ENCODE data around the gene SKI.
"Not testable (repeated sequence)": the region's sequence is repeated elsewhere in the genome, so short reads cannot be mapped to it uniquely, and the experiment has no call there.

Gene SKI

DNA sequence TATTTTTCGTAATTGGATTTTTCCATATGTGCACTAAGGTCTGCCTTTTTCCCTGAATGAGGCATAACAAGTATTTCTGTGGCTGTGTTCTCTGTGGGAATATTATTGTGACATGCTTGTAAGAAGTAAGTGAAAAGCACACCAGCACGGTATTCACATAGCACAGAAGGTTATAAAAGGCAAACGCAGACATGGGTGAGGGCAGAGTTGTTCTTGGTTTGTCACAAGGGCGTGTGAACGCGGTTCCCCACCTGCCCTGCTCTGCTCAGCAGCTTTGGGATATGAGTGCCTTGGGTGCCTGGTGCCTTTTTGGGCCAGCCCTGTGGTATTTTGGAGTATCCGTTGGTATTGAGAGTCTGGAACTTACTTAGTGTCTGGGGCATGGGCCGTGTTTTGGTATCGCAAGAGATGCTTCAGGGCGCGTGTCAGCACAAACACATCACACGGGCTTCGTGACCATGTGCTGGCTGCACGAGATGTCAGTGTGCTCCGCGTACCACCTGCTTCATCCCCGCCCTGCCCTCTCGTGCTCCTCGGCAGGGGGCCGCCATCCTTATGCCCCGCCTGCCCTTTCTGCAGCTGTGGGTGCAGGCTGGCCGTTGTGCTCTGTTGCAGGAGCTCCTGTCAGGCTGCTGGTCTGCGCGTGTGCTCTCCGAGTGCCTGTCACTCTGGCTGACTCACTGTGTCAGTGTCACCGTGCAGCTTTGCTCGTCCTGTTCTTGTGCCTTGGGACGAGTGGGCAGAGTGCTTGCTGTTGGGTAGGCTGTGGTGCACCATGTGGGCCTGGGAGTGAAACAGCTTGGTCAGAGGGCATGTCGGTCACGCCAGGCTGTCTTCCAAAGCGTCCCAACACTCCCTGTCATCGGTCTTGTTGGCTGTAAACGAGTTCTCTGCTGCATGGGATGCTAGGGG, 15.0 kb downstream of the SKI start:
- no peak for DNase-seq (ENCODE audit: low spot score)

DNA sequence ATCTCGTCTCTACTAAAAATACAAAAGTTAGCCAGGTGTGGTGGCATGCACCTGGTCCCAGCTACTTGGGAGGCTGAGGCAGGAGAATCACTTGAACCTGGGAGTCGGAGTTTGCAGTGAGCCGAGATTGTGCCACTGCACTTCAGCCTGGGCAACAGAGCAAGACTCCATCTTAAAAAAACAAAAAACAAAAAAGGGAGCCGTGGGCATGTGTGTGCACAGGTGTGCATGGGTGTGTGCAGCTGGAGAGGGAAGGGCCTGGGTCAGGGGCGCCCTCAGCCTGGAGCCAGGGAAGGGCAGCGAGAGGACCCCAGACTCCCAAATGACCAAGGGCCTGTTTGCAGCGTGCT, 18.9 kb downstream of the SKI start:
- DNase-seq (ENCODE audit: low spot score), result not testable (repeated sequence)

DNA sequence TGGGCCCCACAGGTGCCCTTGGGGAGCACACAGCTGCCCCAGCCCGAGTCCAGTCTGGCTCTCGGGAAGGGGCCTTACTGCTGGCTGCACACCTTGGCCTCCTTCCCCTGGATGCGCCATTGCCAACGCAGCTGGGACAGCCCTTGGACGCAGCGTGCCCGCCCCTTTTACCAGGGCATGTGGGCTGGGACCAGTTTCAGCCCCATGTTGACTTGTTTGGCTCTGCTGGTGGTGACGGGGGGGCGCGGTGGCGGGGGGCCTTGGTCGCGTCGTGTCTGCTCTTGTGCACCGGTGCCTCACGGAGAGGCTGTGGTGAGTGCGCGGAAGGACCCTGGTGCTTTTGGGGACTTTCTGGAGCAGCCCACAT, 19.6 kb downstream of the SKI start:
- no peak for DNase-seq (ENCODE audit: low spot score)

DNA sequence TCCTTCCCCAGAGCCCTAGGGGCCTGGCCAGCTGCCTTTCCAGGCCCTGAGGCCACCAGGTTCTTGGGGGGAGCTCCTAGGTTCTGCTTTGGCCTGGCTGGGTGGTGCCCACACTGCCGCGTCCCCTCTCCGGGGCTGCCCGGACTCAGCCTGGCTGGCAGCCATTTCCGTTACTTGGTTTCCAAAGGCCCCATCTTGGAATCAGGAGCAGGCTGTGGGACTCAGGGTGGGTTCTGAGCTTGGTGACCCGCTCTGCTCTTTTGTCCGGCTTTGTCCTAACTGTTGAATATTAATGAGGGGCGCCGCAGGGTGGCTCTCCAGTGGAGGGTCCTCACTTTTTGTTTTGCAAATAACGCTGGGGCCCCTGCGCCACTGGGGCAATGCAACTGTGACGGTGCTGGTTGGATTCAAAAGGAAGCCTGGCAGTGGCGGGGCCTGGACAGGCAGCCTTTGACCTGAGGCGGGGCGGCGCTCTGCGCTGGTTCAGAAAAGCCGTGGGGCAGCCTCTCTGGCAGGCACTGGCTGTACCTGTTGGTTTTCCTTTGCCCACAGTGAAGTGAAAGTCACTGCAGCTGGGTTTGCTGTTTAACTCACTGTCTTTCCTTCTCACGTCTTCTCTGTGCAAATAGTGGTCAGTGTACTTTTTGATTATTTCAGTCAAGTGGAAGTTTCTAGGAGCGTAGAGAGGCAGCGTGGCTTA, 20.2 kb downstream of the SKI start:
- no peak for DNase-seq (ENCODE audit: low spot score)

DNA sequence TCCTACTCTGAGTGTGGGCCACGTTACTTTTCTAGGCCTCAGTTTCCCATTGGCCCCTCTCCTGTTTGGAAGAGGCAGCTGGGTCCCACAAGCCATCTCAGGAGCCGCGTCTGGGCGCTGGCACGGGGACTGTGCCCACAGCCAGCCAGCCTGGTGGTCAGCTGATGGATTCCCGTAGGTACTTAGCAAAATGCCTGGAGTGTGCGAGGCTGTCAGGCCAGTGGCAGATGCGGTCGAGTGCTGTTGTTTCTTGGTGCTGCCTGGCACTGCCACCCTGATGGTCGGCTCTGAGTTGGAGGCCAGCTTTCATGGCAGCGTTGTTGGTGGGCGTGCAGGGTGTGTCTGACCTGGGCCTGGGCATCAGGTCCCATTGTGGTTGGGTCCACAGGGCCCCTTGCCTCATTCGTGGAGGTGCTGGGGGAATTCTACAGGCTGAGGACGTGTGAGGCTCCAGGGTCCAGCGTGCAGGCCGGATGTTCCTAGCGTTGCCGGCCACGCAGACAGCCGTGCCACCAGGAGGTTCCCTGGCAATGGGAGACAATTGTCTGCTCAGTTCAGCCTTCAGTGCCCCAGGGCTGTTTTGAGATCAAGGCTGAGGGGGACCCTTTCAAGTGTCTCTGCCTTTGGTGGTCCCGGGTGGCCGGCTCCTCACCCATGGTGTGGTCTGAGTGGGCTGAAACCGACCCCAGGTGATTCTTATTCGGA, 20.9 kb downstream of the SKI start:
- DNase-seq (ENCODE audit: low spot score), result no peak

DNA sequence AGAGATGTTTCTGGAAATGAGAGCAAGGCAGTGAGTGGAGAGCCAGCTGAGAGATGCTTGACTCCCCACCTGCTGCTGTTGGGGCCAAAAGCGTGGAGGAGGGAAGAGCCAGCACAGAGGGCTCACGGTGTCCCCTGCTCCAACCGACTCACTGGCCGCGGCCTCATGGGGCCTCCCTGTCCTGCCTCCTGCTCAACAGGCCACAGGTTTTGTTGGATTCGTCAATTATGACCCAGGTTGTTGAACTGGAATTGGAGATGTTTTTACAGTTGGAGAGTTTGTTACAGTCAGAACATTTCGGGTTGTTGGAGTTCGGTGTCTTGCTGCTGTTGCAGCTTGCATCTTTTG, 21.4 kb downstream of the SKI start:
- no peak for DNase-seq (ENCODE audit: low spot score)

DNA sequence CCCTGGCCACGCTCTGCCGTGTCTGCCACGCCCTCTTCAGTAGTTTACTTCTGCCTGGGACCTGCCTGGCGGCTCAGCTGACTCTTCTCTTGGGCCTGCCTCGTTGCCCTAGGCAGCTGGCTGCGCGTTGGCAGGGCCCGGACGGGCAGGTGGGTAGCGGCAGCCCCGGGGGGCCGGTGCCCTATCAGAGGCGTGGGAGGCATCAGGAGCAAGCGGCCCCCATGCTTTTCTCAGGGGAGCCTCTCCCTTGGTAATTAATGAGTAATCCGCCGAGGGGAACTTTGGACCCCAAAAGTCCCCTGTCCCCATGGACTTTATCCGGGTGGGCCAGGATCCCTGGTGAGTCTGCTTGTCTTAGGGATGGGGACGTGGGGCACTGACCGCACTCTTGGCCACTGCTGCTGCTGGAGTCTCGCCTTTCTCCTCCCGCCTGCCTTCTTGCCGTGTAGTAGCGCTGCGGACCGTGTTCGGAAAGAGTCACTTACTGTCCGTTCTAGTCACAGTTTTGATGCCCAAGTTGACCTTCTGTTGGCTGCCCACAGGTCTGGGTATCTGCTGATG, 22.7 kb downstream of the SKI start:
- DNase-seq (ENCODE audit: low spot score), result no peak

DNA sequence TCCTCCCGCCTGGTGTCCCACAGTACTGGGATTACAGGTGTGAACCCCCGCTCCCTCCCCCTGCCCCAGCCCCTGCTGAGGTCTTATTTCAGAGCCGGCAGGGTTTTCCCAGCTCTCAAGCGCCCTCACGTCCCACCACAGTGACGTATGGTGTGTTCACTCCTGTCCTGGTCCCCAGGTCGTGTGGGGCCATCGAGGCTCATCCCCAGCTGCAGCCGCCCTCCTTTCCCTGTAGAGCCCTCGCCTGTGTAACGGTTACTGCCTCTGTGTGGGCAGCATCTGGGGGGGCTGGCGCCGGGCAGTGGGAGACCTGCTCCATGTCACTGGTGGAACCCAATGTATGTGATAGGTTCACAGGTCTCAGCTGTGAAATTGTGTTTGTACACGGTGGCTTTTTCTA, 23.2 kb downstream of the SKI start:
- DNase-seq (ENCODE audit: low spot score), result no peak

DNA sequence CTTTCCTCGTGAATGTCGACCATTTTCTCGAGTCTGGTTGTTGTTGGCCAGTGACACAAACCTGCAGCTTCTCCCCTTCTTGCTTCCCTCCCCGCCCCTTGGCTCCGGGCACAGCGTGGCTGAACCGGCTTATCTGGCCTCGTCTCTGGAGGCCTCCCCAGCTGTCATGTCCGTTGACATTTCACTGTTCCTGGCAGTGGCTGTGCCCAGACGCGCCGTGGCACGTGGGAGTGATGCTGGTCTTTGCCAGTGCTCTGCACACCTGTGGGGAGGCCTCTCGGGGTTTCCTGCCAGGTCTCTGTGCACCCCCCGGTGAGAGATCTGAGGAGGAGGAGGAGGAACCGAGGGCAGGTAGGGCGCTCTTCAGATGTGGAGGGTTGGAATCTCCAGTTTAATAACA, 23.7 kb downstream of the SKI start:
- no peak for DNase-seq (ENCODE audit: low spot score)

DNA sequence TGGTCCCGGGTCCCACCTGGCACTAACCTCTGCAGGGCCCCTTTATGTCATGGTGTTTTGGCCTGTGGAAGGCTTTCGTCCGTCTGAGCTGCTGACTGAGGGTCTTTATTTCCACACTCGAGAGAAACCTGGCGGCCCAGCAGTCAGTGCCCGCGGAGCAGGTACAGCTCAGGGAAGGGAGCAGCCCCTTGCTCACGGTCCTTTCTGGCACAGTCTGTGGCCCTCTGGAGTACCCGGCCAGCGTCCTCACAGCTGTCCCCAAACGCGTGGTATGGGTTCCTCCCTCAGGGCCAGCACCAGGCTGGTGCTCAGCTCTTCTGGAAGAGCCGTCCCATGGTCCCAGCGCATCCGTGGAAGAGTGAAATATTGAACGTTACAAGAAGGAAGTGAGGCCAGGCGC, 24.3 kb downstream of the SKI start:
- no peak for DNase-seq (ENCODE audit: low spot score)

DNA sequence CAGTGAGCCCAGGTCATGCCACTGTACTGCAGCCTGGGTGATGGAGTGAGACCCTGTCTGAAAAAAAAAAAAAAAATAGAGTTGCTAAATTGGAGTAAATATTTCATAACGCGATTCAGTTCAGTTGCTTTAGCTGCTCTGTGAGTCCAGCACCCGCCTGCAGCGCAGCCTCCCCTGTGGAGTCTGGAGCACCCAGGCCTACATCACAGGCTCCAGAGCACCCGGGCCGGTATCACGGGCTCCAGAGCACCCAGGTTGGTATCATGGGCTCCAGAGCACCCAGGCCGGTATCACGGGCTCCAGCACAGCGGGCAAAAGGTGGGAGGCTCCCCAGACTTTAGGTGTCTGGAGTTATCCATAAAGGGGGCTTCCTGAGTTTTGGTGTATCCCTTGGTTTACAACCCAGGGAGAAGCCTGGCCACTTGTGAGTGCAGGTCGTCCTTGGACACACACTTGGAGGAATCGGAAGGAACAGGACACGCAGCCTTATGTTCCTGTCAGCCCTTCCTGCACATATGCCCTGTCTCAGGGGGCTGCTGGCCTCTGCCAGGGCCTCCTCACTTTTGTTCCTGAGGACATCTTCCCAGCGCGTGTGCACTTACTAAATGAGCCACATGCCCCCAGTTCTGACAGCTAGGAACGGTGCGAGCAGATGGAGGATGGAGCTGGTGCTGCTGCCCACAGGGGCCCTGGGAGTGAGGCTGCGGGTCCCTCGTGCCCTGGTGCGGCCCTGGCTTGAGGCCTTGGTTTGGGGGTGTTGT, 25.1 kb downstream of the SKI start:
- no peak for DNase-seq (ENCODE audit: low spot score)

DNA sequence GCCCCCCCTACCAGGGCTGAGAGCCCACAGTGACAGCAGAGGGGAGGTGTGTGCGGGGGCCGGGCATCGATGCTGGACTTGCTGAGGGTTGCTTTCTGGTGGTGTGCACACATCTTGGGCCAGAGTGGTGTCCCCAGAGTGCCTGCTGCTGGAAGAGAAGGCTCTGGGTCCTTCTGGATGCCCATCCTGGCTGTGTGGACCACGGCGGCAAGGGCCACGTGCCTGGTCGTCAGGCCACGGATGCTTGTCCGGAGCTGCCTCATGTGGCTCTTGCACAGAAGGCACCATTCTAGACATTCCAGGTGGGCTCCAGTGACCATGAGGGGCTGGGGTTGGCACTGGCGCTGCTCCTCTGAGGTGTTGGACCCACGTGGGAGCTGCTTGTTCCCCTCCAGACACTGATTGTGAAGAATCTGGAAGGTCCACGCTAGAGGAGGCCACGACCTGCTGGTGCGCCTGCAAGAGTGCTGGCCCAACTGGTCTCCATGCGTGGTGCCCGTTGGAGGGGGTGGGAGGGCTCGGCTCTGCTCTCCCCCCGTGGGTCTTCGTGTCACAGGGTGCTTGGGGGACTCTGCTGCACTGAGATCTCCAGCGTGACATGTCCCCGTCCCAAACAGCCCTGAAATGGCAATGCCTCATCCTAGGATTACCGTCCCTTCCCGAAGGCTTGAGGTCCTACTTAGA, 25.8 kb downstream of the SKI start:
- no peak for DNase-seq (ENCODE audit: low spot score)

DNA sequence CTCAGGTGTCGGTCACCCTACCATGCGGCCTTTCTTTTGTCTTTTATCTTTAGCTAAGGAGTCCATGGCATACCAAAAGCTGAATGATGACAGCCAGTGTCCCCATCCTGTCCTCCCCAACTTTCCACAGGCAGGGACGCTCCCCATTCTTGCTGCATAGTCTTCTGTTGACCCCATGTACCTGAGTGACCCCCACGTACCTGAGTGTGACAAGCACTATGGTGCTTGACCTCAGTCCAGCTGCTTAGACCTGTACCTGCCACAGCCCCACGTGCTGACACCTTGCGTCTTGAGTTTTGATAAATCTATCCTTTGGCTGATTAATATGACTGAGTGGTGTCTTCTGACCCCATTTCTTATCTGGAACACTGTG, 26.9 kb downstream of the SKI start:
- no peak for DNase-seq (ENCODE audit: low spot score)

DNA sequence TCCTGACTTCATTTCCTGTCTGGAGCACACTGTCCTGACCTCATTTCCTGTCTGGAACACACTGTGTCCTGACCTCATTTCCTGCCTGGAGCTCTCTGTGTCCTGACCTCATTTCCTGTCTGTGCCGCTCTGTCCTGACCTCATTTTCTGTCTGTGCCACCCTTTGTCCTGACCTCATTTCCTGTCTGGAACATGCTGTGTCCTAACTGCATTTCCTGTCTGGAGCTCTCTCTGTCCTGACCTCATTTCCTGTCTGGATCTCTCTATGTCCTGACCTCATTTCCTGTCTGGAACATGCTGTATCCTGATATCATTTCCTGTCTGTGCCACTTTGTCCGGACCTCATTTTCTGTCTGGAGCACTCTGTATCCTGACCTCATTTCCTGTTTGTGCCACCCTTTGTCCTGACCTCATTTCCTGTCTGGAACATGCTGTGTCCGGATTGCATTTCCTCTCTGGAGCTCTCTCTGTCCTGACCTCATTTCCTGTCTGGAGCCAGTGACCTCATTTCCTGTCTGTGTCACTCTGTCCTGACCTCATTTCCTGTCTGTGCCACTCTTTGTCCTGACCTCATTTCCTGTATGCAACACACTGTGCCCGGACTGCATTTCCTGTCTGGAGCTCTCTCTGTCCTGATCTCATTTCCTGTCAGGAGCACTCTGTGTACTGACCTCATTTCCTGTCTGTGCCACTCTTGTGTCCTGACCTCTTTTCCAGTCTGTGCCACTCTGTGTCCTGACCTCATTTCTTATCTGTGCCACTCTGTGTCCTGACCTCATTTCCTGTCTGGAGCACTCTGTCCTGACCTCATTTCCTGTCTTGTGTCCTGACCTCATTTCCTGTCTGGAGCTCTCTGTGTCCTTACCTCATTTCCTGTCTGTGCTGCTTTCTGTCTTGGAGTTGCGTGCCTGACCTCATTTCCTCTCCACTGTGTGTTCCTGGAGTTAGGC, 27.6 kb downstream of the SKI start:
- DNase-seq (ENCODE audit: low spot score), result peak; percentile 85

DNA sequence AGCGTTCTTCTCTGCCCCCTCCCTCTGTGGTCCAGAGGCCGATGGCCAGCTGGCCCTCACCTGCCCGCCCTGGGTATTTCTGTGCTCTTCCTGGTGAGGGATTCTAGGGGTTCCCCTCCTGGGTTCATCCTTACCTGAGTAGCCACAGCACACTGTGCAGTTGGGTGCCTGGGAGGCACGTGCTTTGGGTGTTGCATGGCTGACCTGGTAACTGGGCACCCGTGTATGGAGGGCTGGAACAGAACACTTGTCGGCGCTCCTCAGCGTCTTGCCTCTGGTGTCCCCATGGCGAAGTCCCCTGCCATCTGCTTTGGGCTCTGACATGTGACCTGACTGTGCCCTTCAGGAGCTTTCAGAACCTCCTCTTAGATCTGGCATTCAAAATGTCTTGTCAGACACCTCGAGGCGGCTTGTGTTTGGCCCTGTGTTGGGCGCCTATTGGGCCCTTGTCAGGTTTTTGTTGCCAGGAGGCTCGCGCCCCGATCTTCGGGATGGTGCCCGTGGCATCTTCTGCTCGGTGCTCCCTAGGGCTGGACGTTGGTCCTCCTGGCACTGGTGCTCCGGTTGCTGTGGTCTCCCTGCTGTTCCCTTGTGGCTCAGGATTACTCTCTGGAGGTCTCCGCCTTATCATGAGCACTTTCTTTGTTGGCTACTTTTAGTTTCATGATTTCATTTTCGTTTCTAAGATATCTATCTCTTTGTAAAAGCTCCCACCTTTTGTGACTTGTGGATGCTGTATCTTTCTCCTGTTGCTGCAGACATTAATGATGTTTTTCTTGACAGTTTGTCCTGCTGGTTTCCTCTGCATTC, 28.5 kb downstream of the SKI start:
- DNase-seq (ENCODE audit: low spot score), result no peak

DNA sequence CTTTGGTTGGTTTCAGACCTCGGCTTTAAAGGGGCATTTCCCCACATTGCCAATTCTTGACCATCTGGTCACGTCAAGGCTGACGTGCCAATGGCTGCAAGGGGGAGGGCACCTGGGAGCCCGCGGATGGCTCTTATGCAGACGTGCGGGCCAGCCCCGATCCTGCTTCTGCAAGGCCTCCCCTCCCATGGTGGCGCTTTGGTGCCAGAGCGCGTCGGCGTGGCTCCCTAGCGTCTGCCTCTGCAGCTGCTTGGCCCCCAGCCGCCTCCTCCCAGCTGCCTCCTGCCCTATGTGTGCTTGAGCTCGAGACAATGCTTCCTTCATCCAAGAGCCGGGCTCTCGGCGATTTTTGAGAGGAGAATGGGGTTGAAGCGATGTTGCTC, 29.1 kb downstream of the SKI start:
- no peak for DNase-seq (ENCODE audit: low spot score)

DNA sequence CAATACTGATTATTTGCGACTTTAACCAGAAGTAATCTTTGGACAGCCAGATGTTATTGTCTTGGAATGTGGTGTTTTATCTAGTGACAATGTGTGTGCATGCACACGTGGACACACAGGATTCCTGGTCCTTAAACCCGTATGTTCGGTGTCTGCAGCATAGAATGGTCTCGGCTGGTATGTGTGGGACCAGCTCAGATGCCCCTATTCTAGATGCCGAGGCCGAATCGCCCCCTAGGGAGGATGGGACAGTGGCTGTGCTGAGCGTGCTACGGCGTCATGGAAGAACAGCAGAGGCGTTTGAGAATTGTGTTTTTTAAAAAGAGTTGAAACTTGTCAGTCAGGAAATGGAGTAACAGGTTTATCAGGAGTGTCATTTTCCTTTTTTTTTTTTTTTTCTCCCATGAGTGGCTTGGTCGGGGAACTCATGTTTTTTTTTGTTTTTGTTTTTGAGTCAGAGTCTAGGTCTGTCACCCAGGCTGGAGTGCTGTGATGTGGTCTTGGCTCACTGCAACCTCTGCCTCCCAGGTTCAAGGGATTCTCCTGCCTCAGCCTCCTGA, 30.1 kb downstream of the SKI start:
- DNase-seq (ENCODE audit: low spot score), result no peak

DNA sequence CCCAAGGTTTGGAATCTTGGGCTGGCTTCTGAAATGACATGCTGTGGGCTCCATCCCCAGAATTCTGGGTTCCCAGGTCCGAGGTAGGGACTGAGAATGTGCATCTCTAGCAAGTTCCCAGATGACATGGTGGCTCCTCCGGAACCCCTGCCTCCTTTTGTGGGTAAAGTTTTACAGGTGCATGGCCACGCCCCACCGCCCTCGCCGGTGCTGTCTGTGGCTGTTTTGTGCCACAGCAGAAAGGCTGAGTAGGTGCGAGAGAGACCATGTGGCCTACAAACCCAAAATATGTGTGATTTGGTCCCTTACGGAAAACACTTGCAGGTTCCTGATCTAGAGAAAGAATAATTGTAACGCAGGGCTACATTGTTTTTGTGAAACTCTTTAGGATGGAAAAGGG, 30.9 kb downstream of the SKI start:
- DNase-seq (ENCODE audit: low spot score), result peak; percentile 65

DNA sequence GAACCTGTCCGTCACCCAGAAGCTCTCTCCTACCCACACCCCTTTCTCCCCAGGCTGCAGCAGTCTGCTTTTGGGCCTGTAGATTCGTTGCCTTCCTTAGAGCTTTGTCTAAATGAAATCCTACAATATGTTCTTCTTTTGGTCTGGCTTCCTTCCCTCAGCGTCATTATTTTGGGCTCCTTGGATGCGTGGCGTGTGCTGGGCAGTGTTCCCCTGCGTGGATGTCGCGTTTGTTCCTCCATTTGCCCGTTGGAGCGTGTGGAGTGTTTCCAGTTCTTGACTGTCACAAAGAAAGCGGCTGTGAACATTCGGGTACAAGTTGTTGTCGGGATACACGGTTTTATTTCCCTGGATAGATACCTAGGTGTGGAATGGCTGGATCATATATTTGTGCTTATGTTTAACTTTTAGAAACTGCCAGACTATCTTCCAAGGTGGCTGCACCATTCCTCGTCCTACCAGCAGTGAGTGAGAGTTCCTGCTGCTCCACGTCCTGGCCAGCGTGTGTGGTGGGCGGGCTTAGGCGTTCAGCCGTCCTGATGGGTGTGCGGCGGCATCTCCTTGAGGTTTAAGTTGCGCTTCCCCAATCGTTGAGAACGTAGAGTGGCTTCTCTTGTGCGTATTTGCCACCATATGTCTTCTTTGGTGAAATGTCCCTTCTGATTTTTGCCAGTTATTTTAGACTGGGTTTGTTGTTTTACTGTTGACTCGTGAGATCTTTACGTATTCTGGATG, 31.7 kb downstream of the SKI start:
- DNase-seq (ENCODE audit: low spot score), result no peak
